Measurements from ENCODE around the gene CEP41.
"Not testable (repeated sequence)": the region's sequence is repeated elsewhere in the genome, so short reads cannot be mapped to it uniquely, and the experiment has no call there.

The CEP41 gene

GRCh38 chr7:130387628-130388403 lies 53.0 kb downstream of the CEP41 start:
- DNase-seq (ENCODE audit: low spot score) = no peak

- DNase-seq (ENCODE audit: low spot score) = no peak
Measured at GRCh38 chr7:130387306-130387627, 53.5 kb downstream of the CEP41 start.

- DNase-seq (ENCODE audit: low spot score) = no peak
Measured at GRCh38 chr7:130386876-130387275, 53.9 kb downstream of the CEP41 start.

GRCh38 chr7:130385600-130386066 lies 55.2 kb downstream of the CEP41 start:
- DNase-seq (ENCODE audit: low spot score) = no peak

- no peak for DNase-seq (ENCODE audit: low spot score)
Measured at GRCh38 chr7:130384841-130385599, 55.8 kb downstream of the CEP41 start.

GRCh38 chr7:130384371-130384801 lies 56.4 kb downstream of the CEP41 start:
- DNase-seq (ENCODE audit: low spot score) = no peak

- DNase-seq (ENCODE audit: low spot score) = no peak
Measured at GRCh38 chr7:130383187-130383980, 57.4 kb downstream of the CEP41 start.

GRCh38 chr7:130381468-130382312 lies 59.1 kb downstream of the CEP41 start:
- DNase-seq (ENCODE audit: low spot score) = no peak

GRCh38 chr7:130380861-130381455 lies 59.9 kb downstream of the CEP41 start:
- no peak for DNase-seq (ENCODE audit: low spot score)

GRCh38 chr7:130379921-130380860 lies 60.6 kb downstream of the CEP41 start, which contains the start of gene CPA1:
TSS of gene CPA1 (plus strand) at chr7:130380494. CDS start at chr7:130380521, 27 bp downstream.
- DNase-seq (ENCODE audit: low spot score) = no peak

- no peak for DNase-seq (ENCODE audit: low spot score)
Measured at GRCh38 chr7:130379532-130379920, 61.3 kb downstream of the CEP41 start.

GRCh38 chr7:130379019-130379418 lies 61.8 kb downstream of the CEP41 start:
- no peak for DNase-seq (ENCODE audit: low spot score)

GRCh38 chr7:130377178-130377577 lies 63.6 kb downstream of the CEP41 start:
- DNase-seq (ENCODE audit: low spot score) = no peak

- DNase-seq (ENCODE audit: low spot score) = not testable (repeated sequence)
Measured at GRCh38 chr7:130376461-130376860, 64.4 kb downstream of the CEP41 start.

GRCh38 chr7:130374507-130374906 lies 66.3 kb downstream of the CEP41 start:
- no peak for DNase-seq (ENCODE audit: low spot score)

- no peak for DNase-seq (ENCODE audit: low spot score)
Measured at GRCh38 chr7:130372402-130373165, 68.2 kb downstream of the CEP41 start.

GRCh38 chr7:130371046-130371445 lies 69.8 kb downstream of the CEP41 start:
- no peak for DNase-seq (ENCODE audit: low spot score)

GRCh38 chr7:130369831-130370550 lies 70.8 kb downstream of the CEP41 start:
- DNase-seq (ENCODE audit: low spot score) = no peak

Data from putamen (tissue), 1 donor.